Amniotic stem cell (primary cell): ENCODE measurements around the gene CEP128.

ENCODE experiments used
- DNase-seq: peaks from one replicate; lab custom pipeline; 2025; lab: John Stamatoyannopoulos, UW

Gene CEP128

DNA sequence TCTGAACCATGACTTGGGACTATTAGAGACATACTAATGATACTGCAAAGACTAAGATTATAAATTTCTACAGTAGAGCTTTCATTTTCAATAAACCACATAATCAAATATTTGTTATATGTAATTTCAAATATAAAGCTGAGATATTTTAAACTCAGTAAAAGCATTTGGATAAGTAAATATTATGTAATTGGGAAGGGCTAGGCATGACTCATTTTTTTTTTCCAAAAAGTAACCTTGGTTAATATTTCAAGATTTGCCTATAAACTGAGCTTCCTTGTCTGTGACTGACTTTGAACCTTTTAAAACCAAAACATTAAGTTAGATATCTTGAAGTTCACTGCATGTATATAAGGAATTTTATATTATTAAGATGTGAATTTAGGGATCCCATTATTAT, 332.5 kb downstream of the CEP128 start:
- no peak for DNase-seq

DNA sequence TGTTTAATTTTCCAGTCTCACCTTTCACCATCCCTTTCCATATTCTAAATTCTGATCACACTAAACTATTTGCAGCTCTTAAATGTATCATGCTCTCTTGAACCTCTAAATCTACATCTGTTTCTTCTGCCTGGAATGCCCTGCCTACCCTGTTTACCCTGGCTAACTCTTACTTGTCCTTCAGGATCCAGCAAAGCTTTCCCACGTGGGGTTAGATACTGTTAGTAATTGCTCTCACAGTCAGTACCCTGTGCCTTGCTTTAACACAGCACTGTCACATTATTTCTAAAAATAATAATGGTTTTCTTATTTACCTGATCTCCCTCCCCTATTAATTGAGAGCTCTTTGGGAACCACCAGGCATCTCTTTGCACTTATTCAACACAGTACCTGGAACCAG, 333.0 kb downstream of the CEP128 start:
- DNase-seq = no peak

DNA sequence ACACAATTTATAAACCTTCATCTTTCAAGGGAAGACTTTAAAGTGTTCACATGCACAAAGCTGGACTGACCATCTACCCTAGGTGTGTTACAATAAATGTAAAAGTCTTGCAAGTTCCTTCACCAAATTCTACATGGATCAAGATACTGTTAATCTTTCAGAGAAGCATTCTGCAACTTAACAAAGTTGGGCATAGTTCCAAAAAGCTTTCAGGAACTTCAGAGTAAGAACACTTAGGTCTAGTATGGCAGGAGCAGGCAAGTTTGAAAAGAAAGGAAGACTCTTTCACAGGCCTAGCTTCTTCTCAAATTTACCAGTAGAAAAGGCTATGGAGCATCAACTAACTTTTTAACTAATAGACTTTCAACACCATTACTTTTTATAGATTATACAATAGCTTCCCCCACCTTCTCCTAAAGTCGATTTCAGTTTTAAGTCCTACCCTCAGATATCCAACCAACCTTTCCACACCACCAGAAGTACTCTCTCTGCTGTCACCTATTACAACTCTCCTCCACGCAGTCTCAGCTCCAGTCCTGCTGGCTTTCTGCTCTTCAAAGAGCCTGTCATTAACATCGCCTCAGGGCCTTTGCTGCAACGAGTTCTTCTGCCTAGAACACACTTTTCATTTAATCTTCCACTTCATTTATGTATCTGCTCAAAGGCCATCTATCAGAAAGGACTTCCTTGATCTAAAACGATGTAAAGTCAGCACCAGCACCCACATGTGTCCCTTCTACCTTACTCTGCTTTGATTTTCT, 333.9 kb downstream of the CEP128 start:
- no peak for DNase-seq

DNA sequence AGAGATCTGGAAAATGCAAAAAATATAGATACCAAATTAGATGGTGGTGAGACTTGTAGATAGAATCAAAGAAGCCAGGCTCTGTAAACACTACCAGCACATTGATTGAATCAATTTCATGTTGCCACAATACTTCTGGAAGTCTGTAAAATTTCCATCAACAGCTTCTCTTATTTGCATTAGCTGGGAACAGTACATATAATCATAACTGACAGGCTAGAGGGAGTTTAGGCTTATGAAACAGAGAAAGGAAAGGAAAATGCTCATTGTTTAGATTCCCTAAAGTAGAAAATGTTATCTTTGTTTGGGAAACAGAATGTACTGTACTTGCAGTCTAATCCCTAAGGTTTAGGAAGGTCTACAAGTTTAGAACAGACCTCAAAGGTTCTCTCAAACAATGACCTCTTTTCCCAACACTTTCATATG, 335.2 kb downstream of the CEP128 start:
- DNase-seq = no peak

DNA sequence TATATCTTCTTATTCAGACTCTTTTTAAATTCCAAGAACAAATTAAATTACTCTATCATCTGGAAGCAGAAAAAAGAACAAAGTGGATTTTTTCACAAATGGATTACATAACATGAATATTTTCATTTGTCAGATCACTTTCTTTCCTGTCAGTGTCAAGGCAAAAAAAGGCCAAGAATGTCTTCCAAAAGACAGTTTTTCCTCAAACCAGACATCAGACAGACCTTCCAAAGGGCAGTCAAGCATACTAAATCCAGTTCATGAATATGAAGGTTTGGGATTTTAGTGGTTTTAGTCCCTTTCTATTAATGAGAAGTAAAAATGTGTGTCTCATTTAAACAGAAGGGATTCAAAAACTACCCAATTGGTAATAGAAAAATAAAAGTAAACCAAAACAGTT, 336.0 kb downstream of the CEP128 start:
- DNase-seq = no peak

DNA sequence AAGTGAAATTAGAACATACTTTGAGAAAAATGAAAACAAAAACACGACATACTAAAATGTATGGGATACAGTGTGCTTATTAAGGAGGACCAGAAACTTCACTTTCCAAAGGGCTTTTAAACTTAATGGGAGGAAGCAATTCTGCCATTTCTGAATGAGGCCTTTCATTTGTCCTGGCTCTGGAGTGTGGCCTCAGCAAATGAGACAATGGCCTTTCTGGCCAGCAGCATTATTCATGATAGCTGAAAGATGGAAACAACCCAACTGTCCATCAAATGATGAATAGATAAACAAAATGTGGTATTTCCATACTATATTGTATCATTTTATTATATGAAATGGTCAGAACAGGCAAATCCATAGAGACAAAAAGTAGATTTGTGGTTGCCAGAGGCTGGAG, 338.6 kb downstream of the CEP128 start:
- no peak for DNase-seq

DNA sequence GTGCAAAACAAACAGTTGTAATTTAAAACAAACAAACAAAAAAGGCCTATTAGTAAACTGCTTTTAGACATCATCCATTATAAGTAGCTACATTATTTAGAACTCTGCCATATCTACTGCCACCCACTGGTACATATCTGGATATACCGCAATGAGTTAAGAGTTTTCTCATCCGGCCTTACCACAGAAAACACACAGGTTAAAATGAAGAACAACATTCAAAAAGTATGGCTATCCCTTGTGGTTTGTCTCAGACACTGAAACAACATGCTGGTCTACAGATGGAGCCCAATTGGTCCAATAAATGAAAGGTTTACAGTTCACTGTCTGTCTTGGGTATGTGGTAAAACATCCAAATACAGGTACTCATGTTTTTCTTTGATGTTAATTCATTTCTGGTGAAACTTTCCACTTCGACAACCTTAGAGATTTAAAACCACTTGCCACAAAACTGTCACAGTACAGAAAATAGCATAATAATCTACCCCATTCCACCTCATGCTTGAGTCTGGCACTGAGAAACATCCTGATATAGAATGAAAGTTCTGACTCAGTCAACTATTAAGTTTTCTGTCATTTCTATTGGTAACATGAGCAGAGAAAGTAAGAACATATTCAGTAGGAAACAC, 354.3 kb downstream of the CEP128 start:
- peak; percentile 1 for DNase-seq

DNA sequence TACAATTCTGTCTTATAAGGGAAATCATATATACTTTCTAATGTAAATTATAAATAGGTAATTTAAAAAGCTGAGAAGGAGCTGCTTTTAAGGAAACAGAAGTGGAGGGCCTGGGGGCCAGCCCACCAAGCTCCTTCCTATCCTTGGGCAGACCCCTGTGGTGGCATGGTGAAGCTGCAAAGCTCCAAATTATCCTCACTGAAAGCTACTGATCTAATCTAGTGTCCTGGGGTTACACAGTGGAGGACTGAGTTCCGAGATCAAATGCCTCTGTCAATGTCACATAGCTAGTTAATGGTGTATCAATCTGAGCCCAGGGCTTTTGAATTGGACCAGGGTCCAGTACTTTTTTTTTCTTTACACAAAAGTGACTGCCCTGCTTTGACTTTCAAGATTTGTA, 355.4 kb downstream of the CEP128 start:
- DNase-seq = no peak

DNA sequence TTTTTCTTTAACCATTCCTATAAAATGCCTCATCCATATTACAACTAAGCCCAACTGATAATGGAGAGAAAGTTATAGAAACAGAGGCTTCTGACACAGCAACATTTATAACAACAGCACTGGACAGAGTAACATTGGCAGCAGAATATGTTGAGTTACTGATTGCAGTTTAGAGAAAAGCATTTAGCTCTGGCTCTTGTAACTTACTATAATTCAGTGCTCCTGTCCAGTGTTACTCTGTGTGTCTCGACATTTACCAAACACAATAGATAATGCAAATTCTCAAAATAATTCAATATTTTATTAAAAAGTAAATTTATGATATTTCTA, 356.1 kb downstream of the CEP128 start:
- DNase-seq = no peak

DNA sequence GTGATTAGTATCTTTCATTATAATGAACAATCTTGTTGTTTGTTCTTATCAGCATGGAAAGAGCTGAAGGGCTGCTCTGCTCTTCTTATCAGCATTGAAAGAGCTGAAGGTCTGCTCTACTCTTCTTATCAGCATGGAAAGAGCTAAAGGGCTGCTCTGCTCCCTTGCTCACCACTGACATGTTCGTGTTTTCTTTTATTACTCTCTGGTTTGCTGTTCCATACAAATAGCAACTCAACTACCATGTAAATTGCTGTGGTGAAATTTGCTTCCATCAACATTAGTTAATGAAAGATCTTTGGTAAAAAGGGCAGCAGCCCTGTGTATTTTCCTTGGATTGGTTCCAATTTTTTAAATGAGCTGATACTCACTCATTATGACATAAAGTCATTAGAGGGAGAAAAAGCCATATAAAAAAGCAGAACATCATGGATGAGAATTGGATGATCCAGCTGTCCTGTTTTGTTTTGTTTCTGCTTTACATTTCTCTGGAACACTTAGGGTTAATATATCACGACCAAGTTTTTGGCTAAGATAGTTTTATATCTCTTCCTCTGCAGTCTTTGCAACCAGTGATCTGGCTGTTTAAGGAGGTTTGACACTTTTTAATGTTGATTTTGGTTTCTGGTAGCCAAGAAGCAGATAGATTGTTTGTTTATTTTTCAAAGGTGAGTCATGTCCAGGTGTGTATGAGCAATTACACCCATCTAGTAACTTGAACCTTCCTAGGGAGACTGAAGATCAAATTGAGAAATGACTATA, 356.6 kb downstream of the CEP128 start:
- no peak for DNase-seq

DNA sequence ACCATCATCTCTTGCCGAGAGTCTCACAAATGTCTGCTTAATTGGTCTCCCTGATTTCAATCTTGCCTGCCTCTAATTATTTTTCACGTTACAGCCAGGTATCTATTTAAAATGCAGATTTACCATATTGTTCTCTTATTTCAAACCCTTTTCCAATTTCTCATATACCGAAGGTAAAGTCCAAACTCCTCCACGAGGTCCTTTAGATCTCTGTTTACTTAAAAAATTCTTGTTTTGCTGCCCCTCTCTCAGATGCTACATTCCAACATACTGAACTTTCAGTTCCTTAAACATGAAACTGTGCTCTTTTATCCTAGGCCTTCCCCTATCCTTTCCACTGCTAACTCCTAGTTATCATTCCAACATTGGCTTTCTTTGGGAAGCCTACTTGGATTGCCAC, 363.9 kb downstream of the CEP128 start:
- DNase-seq = no peak

DNA sequence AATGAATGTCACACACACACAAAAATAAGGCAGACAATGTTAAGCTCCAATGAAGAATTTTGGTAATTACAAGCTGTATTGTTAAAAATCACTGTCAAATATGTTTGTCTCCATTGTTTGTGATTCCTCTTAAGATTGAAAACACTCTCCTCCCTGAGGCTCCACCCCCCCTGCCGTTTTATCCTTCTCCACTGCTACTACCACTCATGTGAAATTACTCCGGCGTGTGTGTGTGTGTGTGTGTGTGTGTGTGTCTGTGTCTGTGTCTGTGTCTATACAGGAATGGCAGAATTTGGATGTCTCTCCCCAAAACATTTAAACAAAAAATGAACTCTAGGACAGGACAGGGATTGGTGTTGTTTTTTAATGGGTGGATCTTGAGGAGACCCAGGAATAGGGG, 365.1 kb downstream of the CEP128 start:
- no peak for DNase-seq

DNA sequence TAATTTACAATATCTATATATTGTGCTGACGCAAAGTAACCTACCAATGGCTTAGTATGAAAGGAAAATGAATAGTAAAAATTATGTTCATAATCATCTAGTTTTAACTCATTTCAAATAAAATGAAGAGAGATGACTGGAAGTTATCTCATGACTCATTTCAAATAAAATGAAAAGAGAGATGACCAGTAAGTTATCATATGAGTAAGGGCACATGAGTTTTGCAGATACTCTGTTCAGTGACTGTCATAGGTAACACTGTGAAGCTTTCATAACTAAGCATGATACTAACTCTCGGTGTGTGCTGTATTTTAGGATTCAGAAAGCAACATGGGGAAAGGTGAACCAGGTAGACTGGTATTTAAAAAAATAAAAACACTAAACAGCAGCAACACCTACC, 365.8 kb downstream of the CEP128 start:
- no peak for DNase-seq

DNA sequence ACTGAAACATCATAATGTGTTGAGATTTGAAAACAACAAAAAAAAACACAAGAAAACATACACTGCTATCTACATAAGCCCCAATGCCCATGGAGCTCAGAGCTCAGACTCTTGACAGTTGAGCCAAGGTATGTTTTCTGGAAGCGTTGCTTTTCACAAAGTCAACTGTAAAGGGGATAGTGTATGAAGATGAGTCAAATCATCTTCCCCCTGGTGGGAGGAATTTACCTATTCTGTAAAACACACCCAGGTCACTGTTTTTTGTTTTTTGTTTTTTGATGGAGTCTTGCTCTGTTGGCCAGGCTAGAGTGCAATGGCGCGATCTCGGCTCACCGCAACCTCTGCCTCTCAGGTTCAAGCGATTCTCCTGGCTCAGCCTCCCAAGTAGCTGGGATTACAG, 368.9 kb downstream of the CEP128 start:
- DNase-seq = no peak

DNA sequence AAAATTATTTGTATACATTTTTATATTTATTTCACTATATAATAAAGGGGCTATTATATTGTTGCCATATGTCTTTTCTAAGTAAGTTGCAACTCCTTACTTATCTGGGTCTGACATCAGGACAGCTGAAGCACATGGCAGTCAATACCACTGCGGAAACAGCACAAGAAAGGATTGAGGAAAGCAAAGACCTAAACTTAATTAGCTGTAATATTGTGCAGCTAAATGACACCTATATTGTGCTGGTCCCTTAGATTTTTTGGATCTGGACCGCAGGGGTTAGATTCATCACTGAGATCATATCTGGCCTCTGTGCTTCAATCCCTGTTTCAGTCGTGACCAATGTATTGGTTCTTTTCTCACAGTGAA, 370.6 kb downstream of the CEP128 start:
- no peak for DNase-seq

DNA sequence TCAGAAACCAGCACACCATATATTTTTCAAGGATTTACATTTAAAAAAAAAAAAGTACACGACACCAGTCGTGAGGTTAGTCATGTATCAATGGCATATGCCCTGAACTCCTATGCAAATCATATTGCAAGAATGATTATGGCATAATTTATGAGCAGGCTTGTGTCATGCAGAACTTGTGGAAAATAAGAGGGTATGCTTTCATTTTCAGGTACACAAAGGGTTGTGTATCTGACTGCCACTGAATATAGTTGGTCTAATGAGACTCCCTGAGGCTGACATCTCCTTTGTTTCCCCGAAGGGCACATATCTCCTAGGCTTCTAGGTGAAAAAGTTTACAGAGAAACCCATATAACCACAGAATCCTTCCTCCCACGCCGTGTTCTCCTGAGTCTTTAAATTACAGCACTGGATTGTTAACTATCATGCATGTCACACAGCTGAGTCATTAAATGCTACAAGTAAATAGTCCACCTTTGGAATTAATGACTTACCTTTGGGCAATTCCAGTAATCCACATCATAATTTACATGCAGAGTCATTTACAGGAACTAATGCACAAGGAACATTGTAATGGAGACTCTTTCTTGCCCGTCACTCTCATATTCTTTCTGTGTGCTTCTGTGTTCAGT, 373.5 kb downstream of the CEP128 start:
- no peak for DNase-seq

DNA sequence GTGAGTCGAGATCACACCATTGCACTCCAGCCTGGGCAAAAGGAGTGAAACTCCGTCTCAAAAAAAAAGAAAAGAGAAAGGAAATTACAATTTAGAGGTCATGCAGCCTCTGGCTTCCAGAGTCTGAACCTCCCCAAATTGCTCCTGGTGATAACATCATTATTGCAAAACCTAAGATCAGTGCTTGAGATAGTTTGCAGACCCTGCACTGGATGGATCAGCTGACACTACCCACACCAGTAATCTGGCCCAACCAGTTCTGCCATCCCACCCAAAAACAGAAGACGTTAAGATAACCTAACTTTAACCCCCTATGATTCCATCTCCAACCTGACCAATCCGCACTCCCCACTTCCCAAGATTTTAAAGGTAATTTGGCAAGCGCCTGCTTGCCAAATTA, 376.5 kb downstream of the CEP128 start:
- DNase-seq = no peak

DNA sequence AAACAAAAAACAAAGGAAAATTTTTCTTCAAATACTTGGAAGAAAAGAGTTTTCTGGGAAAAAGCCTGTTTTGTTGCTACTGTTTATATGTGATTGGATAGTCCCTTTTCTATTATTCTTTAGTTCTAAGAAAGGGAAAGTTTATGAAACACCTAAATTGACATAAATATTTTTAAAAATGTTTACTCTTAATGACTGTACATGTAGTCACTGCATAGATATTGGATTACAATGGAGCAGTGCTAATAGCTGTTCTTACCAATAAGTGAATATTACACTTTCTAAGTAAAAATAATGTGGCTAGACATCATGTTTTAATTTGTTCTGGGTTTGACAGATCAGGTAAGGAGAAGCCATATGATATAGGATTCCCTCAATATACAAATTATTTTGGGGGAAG, 377.5 kb downstream of the CEP128 start:
- no peak for DNase-seq

DNA sequence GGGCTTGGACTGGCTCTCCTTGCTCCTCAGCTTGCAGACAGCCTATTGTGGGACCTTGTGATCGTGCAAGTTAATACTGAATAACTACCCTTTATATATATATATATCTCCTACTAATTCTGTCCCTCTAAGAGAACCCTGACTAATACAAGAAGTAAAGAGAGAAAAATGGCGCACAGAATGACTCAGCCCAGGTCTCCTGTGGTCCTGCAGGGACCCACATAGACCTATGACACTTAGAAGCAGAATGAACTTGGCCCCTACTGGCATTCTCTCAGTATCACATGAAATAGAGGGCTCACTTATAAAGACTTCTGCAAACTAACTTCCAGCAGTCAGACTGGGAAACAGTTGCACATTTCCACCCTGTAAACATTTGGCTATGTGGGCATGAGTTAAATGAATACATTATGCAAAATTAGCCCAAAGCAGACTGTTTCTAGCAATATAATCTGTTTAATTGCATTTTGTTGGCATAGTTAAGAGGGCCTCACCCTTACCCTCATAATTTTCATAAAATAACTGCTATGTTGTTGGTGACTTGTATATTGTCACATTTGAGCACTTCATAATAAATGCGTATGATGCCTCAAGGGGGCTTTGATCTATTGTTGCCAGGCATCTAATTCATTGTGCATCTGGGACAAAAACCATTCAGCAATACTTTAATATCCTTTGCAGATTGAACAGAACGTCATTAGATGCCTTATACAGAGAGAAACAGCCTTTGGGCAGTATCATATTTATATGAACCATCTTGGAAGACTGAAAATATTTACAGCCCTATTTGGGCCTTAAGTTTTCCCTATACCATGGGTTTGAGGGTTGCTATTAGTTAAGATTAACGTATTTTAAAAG, 380.5 kb downstream of the CEP128 start:
- no peak for DNase-seq

DNA sequence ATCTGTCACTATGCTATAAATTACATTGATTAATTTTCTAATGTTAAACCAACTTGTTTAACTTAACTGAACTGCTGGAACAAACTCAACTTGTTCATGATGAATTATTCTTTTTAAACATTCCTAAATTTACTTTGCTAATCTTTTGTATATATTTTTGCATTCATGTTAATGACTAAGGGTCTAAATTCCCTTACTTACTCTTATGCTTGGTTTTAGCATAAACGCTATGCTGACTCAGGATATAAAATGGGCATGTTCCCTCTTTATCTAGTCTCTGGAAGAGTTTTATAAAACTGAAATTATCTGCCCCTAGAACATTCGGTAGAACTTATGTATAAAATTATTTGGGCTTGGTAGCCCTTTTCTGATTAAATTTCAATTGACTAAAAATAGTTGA, 387.4 kb downstream of the CEP128 start:
- no peak for DNase-seq

DNA sequence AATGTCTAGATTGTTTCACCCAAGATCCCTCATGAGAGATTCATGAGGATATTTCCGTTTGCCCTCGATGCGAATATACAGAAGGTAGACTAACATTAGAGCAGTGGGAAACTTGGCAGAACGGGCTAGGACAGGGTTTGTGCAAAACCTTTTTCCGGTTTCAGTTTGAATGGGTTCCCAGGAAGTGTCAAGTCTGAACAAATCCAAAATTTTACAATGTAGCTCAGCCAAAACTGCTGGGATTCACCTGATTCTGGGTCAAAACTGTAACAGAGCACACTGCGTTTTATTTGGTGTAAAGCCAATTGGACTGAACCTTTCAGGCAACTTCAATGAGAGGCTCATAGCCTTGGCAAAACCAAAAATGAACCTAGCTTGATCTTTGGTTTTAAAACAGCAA, 392.4 kb downstream of the CEP128 start:
- no peak for DNase-seq
